GM19467 (cell line): ENCODE measurements around the gene ZNF732.
"Not testable (repeated sequence)": the region's sequence is repeated elsewhere in the genome, so short reads cannot be mapped to it uniquely, and the experiment has no call there.

Experiments
- ATAC-seq: cut with Tn5 transposase; IDR thresholded peaks from one replicate; pipeline ENCODE4 v1.9.1; 2021; ENCODE audit warnings: mild to moderate bottlenecking, moderate library complexity; ENCODE audit not compliant: unreplicated experiment

ZNF732 gene

GRCh38 chr4:304969-305680 lies at the start of gene ZNF732:
Gene ZNF732, minus strand, starts transcription at chr4:305474. Its CDS starts 164 bp downstream, at chr4:305310.
- ATAC-seq, result no peak

- ATAC-seq, result no peak
Measured at GRCh38 chr4:340011-340410, 34.7 kb upstream of the ZNF732 start.

GRCh38 chr4:338759-339097 lies 33.5 kb upstream of the ZNF732 start:
- no peak for ATAC-seq

GRCh38 chr4:337932-338758 lies 32.9 kb upstream of the ZNF732 start:
- peak; percentile 30 for ATAC-seq

GRCh38 chr4:337143-337931 lies 32.1 kb upstream of the ZNF732 start, which contains the start of gene ZNF141:
Gene ZNF141, plus strand, starts transcription at chr4:337814. Its CDS starts 170 bp downstream, at chr4:337984.
- peak; percentile 97 for ATAC-seq

- no peak for ATAC-seq
Measured at GRCh38 chr4:336893-337142, 31.5 kb upstream of the ZNF732 start.

GRCh38 chr4:336099-336892 lies 31.0 kb upstream of the ZNF732 start:
- no peak for ATAC-seq

GRCh38 chr4:335515-335914 lies 30.2 kb upstream of the ZNF732 start:
- ATAC-seq, result no peak

- ATAC-seq, result no peak
Measured at GRCh38 chr4:328729-329128, 23.5 kb upstream of the ZNF732 start.

GRCh38 chr4:314296-314903 lies 9.1 kb upstream of the ZNF732 start:
- no peak for ATAC-seq

- ATAC-seq, result no peak
Measured at GRCh38 chr4:309807-310206, 4.5 kb upstream of the ZNF732 start.

GRCh38 chr4:306551-306961 lies 1.3 kb upstream of the ZNF732 start:
- peak; percentile 64 for ATAC-seq

GRCh38 chr4:304516-304915 lies 758 bp downstream of the ZNF732 start:
- ATAC-seq, result not testable (repeated sequence)

- ATAC-seq, result no peak
Measured at GRCh38 chr4:302381-302780, 2.9 kb downstream of the ZNF732 start.

GRCh38 chr4:294732-295131 lies 10.5 kb downstream of the ZNF732 start:
- no peak for ATAC-seq

GRCh38 chr4:288891-289290 lies 16.4 kb downstream of the ZNF732 start:
- no peak for ATAC-seq

GRCh38 chr4:273309-274017 lies 31.8 kb downstream of the ZNF732 start:
- no peak for ATAC-seq

- no peak for ATAC-seq
Measured at GRCh38 chr4:271492-272103, 33.7 kb downstream of the ZNF732 start.

GRCh38 chr4:259240-259639 lies 46.0 kb downstream of the ZNF732 start:
- ATAC-seq, result not testable (repeated sequence)
